ENCODE data around the gene RNASEH1. TPM values are rescaled to one million over a fixed set of nuclear protein-coding genes. Genes with fewer than 3 reads are reported as not detected.
A peak's percentile ranks its signal among the peaks of the same experiment; 100 is the strongest.
"Not testable (repeated sequence)": the region's sequence is repeated elsewhere in the genome, so short reads cannot be mapped to it uniquely, and the experiment has no call there.

RNASEH1 gene
- total and polyA plus RNA-seq, 11 donors = 12.8 to 31.4 (median 20.0) TPM

DNA sequence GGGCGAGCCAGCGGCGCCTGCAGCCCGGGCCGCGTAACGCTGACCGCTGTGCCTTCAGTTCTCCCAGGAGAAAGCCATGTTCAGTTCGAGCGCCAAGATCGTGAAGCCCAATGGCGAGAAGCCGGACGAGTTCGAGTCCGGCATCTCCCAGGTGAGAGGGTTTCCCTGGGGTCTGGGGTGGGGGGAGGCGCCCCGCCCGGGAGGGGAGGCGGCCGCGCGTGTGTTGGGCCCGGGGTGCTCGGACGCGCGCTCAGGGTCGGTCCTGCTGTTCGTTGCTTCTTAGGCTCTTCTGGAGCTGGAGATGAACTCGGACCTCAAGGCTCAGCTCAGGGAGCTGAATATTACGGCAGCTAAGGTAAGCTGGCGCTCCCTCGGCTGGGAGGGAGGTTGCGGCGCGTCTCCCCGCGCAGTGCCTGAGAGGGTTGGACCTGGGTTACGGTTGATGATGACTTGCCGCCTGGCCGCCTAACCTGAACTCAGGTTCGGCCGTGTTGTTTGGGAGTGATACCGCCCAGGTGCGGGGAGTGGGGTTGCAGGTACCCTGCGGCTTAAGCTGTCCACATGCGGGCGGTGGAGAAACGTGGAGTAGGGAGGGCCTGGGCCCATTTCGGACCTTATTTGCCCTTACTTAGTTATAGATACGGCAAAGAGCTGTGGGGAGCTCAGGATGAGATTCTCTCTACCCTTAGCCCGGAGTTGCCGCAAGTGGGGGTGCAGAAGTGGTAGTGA lies 17.6 kb upstream of the RNASEH1 start:
- no peak for DNase-seq
- peak overlapping the region; percentile 61 to 96 (median 84) for H3K4me3 ChIP-seq
- H3K9me3 ChIP-seq = no peaks in the 10 kb centered on the region
- peaks cover 0 to 47% (median 45%) of the 10 kb centered on the region in 9 donors for H3K36me3 ChIP-seq
- peak in 3 of 4 donors; percentile 1 to 42 (median 41) for ATAC-seq
- H3K27ac ChIP-seq = peak overlapping the region; percentile 53 to 96 (median 84)
- TF ChIP-seq, protein P1, sequence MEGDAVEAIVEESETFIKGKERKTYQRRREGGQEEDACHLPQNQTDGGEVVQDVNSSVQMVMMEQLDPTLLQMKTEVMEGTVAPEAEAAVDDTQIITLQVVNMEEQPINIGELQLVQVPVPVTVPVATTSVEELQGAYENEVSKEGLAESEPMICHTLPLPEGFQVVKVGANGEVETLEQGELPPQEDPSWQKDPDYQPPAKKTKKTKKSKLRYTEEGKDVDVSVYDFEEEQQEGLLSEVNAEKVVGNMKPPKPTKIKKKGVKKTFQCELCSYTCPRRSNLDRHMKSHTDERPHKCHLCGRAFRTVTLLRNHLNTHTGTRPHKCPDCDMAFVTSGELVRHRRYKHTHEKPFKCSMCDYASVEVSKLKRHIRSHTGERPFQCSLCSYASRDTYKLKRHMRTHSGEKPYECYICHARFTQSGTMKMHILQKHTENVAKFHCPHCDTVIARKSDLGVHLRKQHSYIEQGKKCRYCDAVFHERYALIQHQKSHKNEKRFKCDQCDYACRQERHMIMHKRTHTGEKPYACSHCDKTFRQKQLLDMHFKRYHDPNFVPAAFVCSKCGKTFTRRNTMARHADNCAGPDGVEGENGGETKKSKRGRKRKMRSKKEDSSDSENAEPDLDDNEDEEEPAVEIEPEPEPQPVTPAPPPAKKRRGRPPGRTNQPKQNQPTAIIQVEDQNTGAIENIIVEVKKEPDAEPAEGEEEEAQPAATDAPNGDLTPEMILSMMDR (IDR thresholded peaks at IDR 0.05) = no peak
- no peak for TF ChIP-seq POLR2A (IDR thresholded peaks at IDR 0.05)
- intact Hi-C loops (cut with DNase I) = loop anchor here in 6 of 10 donors (1.0 to 10.0 kb wide), 5 partner anchors 17 to 79 kb away; partner anchors contain the start of genes RNASEH1 (in 6 of the 6) and ALLC (in 1 of the 6)
- 1 to 2% (median 1%) methylated on average over 26 to 54 of the region's 54 CpGs for WGBS, 4 donors
- no peaks in the 10 kb centered on the region for H3K27me3 ChIP-seq
- peaks cover 0 to 46% (median 32%) of the 10 kb centered on the region in 12 donors for H3K4me1 ChIP-seq

DNA sequence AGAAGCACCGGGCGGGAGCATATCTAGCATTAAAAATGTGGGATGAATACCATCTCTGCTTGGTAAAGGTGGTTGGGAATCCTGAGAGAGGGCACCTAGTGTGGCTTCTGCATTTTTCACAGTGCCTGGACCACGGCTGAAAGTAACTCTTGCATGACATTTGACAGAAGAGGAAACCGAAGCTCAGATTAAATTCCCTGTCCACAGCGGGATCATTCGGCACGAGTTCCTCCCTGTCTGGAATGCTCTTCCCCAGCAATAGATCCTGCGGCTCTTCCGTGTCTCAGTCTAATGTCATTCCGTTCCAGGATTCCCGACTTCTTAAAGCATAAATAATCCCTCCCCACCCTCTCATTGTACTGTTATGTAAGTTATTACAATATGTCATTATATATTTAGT lies 16.0 kb upstream of the RNASEH1 start:
- H3K27me3 ChIP-seq = no peaks in the 10 kb centered on the region
- ATAC-seq (no peak), DNase-seq (no peak)
- TF ChIP-seq, protein P1 (IDR thresholded peaks at IDR 0.05) = no peak
- TF ChIP-seq POLR2A (IDR thresholded peaks at IDR 0.05) = no peak
- intact Hi-C loops (cut with DNase I) = loop anchor here in 3 of 10 donors (2.0 to 10.0 kb wide), 2 partner anchors 15 to 81 kb away; partner anchors contain the start of genes RNASEH1 (in 3 of the 3) and ALLC (in 1 of the 3)
- no peaks in the 10 kb centered on the region for H3K9me3 ChIP-seq
- no peak overlapping the region for H3K27ac ChIP-seq
- WGBS, 4 donors = 91 to 97% (median 94%) methylated on average over 11 of the region's 11 CpGs
- H3K36me3 ChIP-seq = peaks cover 0 to 31% (median 29%) of the 10 kb centered on the region in 9 donors
- peak overlapping the region in 3 of 12 donors; percentile 85 to 92 (median 92) for H3K4me3 ChIP-seq
- peaks cover 0 to 42% (median 32%) of the 10 kb centered on the region in 12 donors for H3K4me1 ChIP-seq

DNA sequence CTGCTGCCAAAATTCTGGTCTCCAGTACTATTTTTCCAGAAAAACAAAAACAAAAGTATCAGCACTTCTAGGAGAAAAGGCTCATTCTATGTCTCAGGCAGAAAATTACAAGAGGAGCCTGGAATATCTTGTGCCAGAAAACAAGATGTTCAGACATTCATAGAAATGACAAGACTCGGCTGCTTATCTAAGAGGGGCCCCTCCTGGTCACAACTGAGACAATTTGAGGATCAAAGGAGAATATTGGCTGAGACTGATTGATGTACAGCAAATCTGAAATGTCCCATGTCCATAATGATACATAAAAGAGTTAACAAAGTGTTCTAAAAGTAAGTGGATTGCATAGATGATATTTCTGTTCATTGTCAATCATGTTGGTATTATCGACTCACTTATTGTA lies 14.5 kb upstream of the RNASEH1 start:
- H3K36me3 ChIP-seq = peaks cover 0 to 16% (median 14%) of the 10 kb centered on the region in 9 donors
- 50 to 72% (median 61%) methylated on average over 2 of the region's 2 CpGs for WGBS, 4 donors
- no peak for TF ChIP-seq POLR2A (IDR thresholded peaks at IDR 0.05)
- TF ChIP-seq, protein P1 (IDR thresholded peaks at IDR 0.05) = no peak
- no peak for ATAC-seq
- H3K27ac ChIP-seq = no peak overlapping the region
- peaks cover 0 to 27% (median 19%) of the 10 kb centered on the region in 12 donors for H3K4me1 ChIP-seq
- DNase-seq = no peak
- no peak overlapping the region for H3K4me3 ChIP-seq
- no peaks in the 10 kb centered on the region for H3K9me3 ChIP-seq
- H3K27me3 ChIP-seq = no peaks in the 10 kb centered on the region
- intact Hi-C loops (cut with DNase I) = loop anchor here in 1 of 10 donors (10.0 kb wide), 1 partner anchor 82 kb away; the partner anchor contains the start of gene ALLC

DNA sequence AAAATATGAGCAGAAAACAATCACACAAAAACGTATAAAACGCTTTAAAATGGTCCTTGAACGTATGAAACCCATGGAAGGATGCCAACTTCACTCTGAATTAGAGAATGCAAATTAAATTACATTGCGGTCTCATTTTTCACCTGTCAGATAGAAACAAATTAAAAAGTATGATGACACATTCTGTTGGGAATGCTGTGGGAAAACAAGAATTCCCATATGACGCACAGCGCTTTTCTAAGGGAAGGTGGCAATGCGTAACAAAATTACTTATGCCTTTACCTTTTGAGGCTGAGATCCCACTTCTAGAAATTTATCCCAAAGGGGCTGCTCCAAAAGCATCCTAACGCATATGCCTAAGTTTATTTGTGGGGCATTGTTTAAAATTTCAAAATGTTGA lies 13.2 kb upstream of the RNASEH1 start:
- intact Hi-C loops (cut with DNase I) = loop anchor here in 1 of 10 donors (10.0 kb wide), 1 partner anchor 84 kb away; the partner anchor contains the start of gene ALLC

DNA sequence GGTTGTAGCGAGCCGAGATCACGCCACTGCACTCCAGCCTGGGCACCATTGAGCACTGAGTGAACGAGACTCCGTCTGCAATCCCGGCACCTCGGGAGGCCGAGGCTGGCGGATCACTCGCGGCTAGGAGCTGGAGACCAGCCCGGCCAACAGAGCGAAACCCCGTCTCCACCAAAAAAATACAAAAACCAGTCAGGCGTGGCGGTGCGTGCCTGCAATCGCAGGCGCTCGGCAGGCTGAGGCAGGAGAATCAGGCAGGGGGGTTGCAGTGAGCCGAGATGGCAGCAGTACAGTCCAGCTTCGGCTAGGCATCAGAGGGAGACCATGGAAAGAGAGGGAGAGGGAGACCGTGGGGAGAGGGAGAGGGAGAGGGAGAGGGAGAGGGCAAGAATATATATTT lies 11.5 kb upstream of the RNASEH1 start:
- H3K4me3 ChIP-seq, H3K27me3 ChIP-seq, H3K9me3 ChIP-seq, H3K4me1 ChIP-seq, H3K36me3 ChIP-seq, ATAC-seq, H3K27ac ChIP-seq, DNase-seq: not testable (repeated sequence)
- WGBS, 4 donors = 92 to 97% (median 96%) methylated on average over 14 to 21 of the region's 23 CpGs
- intact Hi-C loops (cut with DNase I) = loop anchor here in 1 of 10 donors (10.0 kb wide), 1 partner anchor 85 kb away; the partner anchor contains the start of gene ALLC

More for the DNA sequence above, 13.2 kb upstream of the RNASEH1 start:
- ATAC-seq (no peak), DNase-seq (no peak)
- no peak overlapping the region for H3K27ac ChIP-seq
- no peaks in the 10 kb centered on the region for H3K9me3 ChIP-seq
- WGBS, 4 donors = 82 to 85% (median 82%) methylated on average over 8 of the region's 8 CpGs
- H3K27me3 ChIP-seq = no peaks in the 10 kb centered on the region
- peaks cover 0 to 3% (median 1%) of the 10 kb centered on the region in 9 donors for H3K36me3 ChIP-seq
- no peak for TF ChIP-seq POLR2A (IDR thresholded peaks at IDR 0.05)
- TF ChIP-seq, protein P1 (IDR thresholded peaks at IDR 0.05) = no peak
- no peak overlapping the region for H3K4me3 ChIP-seq
- peaks cover 0 to 14% (median 7%) of the 10 kb centered on the region in 12 donors for H3K4me1 ChIP-seq
